Activated T-cell treated with anti-CD3 and anti-CD28 coated beads for 24 hours (primary cell): Measurements from ENCODE around the gene RAB3A.

Experiments used
- DNase-seq: peaks from one replicate; pipeline ENCODE4 v3.0.0-alpha.2; 2020; ENCODE audit warnings: low read depth

The RAB3A gene

DNA sequence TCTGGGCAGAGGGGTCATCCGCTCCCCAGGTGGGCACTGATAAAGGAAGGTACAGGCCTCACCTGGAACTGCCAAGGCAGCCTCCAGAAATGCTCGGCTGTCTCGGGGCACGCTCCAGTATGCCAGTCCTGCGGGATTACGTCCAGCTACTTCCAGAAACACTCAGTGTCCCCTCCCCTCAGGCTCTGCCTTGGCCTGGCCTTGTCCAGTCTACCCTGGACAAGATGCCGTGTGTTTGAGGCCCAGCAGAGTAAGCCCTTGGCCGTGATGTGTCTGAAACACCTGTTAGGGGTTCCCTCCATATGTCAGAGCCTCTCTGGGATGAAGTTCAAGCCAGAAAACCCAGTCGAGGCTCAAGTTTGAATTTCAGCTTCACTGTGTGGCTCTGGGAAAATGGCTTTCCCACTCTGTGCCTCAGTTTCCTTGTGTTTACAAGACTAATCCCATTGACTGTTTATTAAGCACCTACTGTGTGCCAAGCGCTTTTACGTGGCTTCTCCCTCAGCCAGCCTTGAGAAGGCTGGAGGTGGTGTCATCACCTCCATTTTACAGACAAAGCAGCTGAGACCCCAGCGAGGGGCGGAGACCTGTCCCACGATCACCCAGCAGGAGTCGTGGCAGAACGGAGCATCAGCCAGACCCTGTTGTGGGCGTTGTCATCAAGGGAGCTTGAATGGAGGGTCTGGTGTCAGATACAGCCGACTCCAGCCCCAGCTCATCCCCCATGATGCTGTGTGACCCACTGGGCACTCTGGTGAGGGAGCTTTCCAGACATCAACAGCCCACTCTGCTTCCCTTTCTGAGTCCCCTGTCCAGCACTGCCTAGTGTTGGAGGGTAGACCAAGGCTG is 52.8 kb downstream of the RAB3A start:
- no peak for DNase-seq

DNA sequence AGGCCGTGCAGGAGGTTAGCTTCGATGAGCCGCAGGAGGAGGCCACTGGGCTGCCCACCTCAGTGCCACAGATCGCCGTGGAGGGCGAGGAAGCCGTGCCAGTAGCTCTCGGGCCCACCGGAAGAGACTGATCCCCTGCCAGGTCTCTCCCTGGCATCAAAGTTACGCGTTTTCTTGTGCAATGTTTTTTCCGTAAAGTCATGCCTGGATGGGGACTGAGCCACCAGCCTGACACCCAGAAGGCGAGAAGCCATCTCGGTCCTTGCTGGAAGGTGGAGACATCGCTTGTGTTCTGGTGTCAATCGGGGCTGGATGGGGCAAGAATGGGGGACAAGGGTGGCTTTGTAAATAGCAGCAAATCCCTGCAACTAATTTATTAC is 54.3 kb downstream of the RAB3A start:
- DNase-seq, result no peak

DNA sequence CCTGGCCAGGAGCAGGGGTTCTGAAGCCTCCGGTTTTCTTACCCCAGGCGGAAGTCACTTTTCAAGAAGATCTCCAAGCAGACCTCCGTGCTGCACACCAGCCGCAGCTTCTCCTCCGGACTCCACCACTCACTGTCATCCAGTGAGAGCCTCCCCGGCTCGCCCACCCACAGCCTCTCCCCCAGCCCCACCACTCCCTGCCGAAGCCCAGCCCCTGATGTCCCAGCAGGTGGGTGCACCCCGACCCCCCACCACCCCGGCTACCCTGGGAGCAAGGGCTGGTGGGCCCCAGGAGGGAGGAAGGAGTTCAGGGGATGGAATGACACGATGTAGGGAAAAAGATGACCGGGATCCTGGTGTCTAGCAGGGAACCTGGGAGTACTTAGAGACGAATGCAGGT is 56.4 kb downstream of the RAB3A start:
- no peak for DNase-seq
